SK-N-SH treated with all-trans-retinoic acid at 6 μM for 48 hours (cell line): ENCODE results near the gene SOX8.

Experiments used
- CREB5 ChIP-seq: fragments of 250-450 bp; sonication (Bioruptor Pico); IDR thresholded peaks from 2 replicates; pipeline ENCODE4 v1.5.1; 2020; ENCODE audit warnings: low read depth, mild to moderate bottlenecking, moderate library complexity
- PATZ1 ChIP-seq: fragments of 250-450 bp; sonication (Bioruptor Pico); IDR thresholded peaks from 2 replicates; pipeline ENCODE4 v1.8.0; 2020; ENCODE audit warnings: mild to moderate bottlenecking, moderate library complexity, borderline replicate concordance
- POU6F1 ChIP-seq: fragments of 250-450 bp; sonication (Bioruptor Pico); IDR thresholded peaks from 2 replicates; pipeline ENCODE4 v1.8.0; 2021; ENCODE audit warnings: low read depth, mild to moderate bottlenecking, moderate library complexity, borderline replicate concordance
- PPARA ChIP-seq: fragments of 250-450 bp; sonication (Bioruptor Pico); IDR thresholded peaks from 2 replicates; pipeline ENCODE4 v1.5.0; 2020; ENCODE audit warnings: mild to moderate bottlenecking, borderline replicate concordance
- RARB ChIP-seq: fragments of 250-450 bp; sonication (Bioruptor Pico); IDR thresholded peaks from 2 replicates; pipeline ENCODE4 v1.8.0; 2021; ENCODE audit warnings: mild to moderate bottlenecking, moderate library complexity
- TCF4 ChIP-seq: fragments of 250-450 bp; sonication (Bioruptor Pico); IDR thresholded peaks from 2 replicates; pipeline ENCODE4 v1.8.0; 2021; ENCODE audit warnings: mild to moderate bottlenecking, moderate library complexity, borderline replicate concordance
- ZFP3 ChIP-seq: fragments of 250-450 bp; sonication (Bioruptor Pico); IDR thresholded peaks from 2 replicates; pipeline ENCODE4 v1.5.0; 2020; ENCODE audit warnings: mild to moderate bottlenecking, moderate library complexity
- ZNF8 ChIP-seq: fragments of 450-650 bp; formaldehyde crosslinking; IDR thresholded peaks from 2 replicates; pipeline ENCODE4 v1.5.0; 2020; ENCODE audit warnings: mild to moderate bottlenecking, moderate library complexity

DNA sequence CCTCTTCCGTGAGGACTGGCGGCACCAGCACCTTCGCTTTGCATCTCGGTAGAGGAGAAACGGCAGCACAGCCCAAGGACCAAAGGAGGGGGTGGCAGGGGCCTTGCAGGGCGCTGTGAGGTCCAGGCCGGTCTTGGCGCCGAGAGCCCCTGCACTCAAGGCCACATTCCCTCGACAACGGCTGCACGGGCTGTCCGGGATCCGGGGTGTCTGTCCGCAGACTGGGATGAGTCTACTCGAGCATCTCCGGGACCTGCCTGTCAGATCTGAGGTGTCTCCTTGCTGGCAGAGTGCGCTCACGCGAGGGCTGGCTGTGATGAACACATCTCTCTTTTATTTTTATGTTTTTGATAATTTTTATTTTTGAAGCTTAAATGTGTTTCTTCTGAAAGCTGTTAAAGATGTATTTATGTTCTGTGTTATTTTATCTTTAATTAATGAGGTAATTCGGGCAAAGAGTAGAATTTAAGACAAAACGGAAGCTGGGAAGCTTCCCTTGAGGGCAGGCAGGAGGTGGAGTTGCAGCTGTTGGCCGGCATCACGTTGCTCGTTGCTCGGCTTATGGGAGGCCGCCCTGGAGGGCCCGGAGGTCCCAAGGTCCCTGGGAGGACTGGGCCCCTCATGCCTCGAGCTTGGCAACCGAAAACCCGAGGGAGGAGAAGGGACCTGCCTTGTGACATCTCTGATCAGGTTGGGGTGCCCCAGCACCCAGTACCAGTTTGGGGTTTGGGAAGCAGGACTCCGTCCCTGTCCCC is 4.3 kb downstream of the SOX8 start:
- TF ChIP-seq ZNF8 (no peak), PATZ1 (CRISPR knock-in tag) (no peak), PPARA (no peak), POU6F1 (CRISPR knock-in tag) (no peak), CREB5 (no peak), ZFP3 (CRISPR knock-in tag) (no peak), RARB (CRISPR knock-in tag) (no peak), TCF4 (CRISPR knock-in tag) (no peak)
